ENCODE results near the gene ALDH6A1.

- TF ChIP-seq, protein P1, sequence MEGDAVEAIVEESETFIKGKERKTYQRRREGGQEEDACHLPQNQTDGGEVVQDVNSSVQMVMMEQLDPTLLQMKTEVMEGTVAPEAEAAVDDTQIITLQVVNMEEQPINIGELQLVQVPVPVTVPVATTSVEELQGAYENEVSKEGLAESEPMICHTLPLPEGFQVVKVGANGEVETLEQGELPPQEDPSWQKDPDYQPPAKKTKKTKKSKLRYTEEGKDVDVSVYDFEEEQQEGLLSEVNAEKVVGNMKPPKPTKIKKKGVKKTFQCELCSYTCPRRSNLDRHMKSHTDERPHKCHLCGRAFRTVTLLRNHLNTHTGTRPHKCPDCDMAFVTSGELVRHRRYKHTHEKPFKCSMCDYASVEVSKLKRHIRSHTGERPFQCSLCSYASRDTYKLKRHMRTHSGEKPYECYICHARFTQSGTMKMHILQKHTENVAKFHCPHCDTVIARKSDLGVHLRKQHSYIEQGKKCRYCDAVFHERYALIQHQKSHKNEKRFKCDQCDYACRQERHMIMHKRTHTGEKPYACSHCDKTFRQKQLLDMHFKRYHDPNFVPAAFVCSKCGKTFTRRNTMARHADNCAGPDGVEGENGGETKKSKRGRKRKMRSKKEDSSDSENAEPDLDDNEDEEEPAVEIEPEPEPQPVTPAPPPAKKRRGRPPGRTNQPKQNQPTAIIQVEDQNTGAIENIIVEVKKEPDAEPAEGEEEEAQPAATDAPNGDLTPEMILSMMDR (IDR thresholded peaks at IDR 0.05): no peak
- no peak for TF ChIP-seq EP300 (IDR thresholded peaks at IDR 0.05)
- no peak for TF ChIP-seq POLR2A (IDR thresholded peaks at IDR 0.05)
Measured at GRCh38 chr14:74049876-74050495, 34.3 kb downstream of the ALDH6A1 start.
